ENCODE results near the gene DUSP14.

GRCh38 chr17:37470181-37470580 lies 19.5 kb upstream of the DUSP14 start:
- TF ChIP-seq CTCF (IDR thresholded peaks at IDR 0.05) (no peak), POLR2A (IDR thresholded peaks at IDR 0.05) (no peak)
